ENCODE results near the gene DOHH.

DOHH gene

DNA sequence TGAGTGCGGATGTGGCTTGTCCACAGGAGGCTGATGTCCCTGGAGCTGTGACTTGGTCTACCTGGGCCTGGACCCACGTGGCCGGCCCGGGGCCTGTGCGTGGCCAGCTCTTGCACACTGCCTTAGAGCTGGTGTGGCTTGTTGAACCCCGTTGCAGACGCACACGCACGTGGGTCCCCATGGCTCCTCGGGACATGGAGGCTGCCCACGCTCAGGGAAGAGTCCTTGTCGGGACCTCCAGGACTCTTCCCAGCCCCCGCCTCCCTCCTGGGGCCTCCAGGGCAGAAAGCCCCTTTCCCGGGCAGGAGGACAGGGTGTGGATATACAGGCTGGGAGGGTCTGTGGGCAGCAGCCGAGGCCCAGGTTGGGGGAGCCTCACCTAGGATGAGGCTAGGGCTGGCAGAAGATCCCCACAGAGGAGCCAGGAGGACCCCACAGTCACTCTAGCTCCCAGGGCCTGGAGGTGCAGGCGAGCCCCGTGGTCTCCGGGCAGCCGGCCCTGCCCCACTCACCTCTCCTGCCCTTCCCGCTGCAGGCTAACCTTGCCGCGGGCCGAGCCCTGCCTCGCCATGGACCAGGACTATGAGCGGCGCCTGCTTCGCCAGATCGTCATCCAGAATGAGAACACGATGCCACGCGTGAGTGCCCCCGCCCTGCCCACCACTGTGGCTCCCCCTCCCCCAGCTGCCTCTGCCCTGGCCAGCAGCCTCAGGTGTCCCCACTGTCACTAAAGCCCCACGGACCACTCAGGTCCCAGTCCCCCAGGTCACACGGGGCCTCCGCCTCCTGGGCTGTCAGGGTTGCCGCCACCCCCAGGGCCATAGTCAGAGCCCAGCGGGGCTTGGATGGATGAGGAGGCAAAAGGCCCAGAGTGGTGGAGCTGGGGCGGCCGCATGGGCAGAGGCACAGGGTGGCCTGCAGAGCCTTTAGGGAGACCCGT lies 22.2 kb upstream of the DOHH start:
- DNase-seq (ENCODE audit: low read depth, low spot score) = no peak
- no peak overlapping the region for H3K4me3 ChIP-seq (ENCODE audit: insufficient read length, low read depth)
- no peaks in the 10 kb centered on the region for H3K27me3 ChIP-seq (ENCODE audit: insufficient read depth, insufficient read length)
- no peak overlapping the region for H3K9ac ChIP-seq (ENCODE audit: insufficient read length, low read depth)
- H3K9me3 ChIP-seq (ENCODE audit: insufficient read depth, low read length) = no peaks in the 10 kb centered on the region
- H3K4me1 ChIP-seq (ENCODE audit: insufficient read depth, insufficient read length) = peaks cover 27% of the 10 kb centered on the region
- peaks cover 82% of the 10 kb centered on the region for H3K36me3 ChIP-seq (ENCODE audit: insufficient read depth, insufficient read length, low read length)
- TF ChIP-seq SUZ12 (IDR thresholded peaks at IDR 0.05; ENCODE audit: extremely low read depth, insufficient read depth, insufficient read length) (no peak), ZNF274 (IDR thresholded peaks at IDR 0.05; ENCODE audit: low read depth, low read length) (no peak), YY1 (IDR thresholded peaks at IDR 0.05; ENCODE audit: insufficient read depth, insufficient read length) (no peak)

DNA sequence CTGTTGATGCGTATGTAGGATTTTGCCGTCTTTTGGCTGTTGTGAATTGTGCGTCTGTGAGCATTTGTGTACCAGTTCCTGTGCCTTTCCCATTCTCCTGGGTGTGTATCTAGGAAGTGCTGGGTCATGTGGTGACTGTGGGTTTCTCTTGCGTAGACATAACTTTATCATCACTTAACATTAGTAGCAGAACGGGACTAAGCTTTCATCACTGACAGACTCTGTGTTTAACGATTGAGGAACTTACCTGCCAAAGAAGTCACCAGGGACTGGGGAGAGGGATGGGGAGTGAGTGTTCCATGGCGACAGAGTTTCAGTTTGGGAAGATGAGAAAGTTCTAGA lies 20.6 kb upstream of the DOHH start:
- Histone ChIP-seq H3K9ac (ENCODE audit: insufficient read length, low read depth) (peak overlapping the region; percentile 12), H3K9me3 (ENCODE audit: insufficient read depth, low read length) (no peaks in the 10 kb centered on the region), H3K4me3 (ENCODE audit: insufficient read length, low read depth) (no peak overlapping the region), H3K27me3 (ENCODE audit: insufficient read depth, insufficient read length) (no peaks in the 10 kb centered on the region), H3K4me1 (ENCODE audit: insufficient read depth, insufficient read length) (peaks cover 38% of the 10 kb centered on the region), H3K36me3 (ENCODE audit: insufficient read depth, insufficient read length, low read length) (peaks cover 77% of the 10 kb centered on the region)
- TF ChIP-seq YY1 (IDR thresholded peaks at IDR 0.05; ENCODE audit: insufficient read depth, insufficient read length) = no peak
- no peak for TF ChIP-seq ZNF274 (IDR thresholded peaks at IDR 0.05; ENCODE audit: low read depth, low read length)
- no peak for TF ChIP-seq SUZ12 (IDR thresholded peaks at IDR 0.05; ENCODE audit: extremely low read depth, insufficient read depth, insufficient read length)
- no peak for DNase-seq (ENCODE audit: low read depth, low spot score)

DNA sequence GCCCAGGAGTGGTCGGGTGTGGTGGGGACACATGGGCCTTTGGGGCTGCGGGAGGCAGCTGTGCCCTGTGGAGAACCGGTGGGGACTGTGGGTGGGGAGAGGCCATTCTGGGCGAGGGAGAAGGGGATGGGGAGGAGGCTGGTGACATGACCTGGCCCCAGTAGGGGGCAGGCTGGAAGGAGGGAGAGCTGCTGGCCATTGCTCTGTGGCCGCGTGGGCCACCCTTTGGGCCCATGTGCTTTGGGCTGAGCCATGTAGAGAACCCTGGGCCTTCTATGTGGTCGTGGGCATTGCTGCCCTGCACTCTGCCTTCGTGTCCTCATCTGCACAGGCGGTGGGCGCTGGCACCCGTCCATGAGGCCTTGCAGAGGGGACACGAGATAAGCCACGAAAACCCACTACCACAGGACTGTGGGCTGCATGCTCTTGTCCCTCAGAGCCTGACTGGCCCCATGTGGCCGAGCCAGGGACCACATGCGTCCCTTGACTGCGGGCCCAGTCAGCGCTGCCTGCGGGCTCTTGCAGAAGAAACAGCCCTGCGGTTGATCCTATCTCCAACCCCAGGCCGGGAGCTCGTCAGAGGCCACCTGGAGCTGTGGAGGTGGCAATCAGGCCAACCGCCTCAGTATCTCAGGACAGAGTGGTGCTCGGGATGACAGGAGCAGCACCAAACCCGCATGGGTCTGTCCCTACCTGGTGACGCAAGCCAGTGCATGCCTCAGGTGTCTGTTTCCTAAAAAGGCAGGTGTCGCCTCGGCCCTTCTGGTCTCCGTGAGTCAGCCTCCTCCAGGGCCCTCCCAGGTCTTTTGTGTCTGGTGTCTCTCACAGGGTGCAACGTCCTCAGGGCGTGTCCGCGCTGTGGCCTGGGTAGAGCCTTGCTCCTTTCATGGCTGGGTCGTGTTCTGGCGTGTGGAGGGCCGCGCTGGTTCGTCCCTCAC lies 20.0 kb upstream of the DOHH start:
- no peak overlapping the region for H3K4me3 ChIP-seq (ENCODE audit: insufficient read length, low read depth)
- DNase-seq (ENCODE audit: low read depth, low spot score) = no peak
- H3K4me1 ChIP-seq (ENCODE audit: insufficient read depth, insufficient read length) = peaks cover 39% of the 10 kb centered on the region
- no peaks in the 10 kb centered on the region for H3K9me3 ChIP-seq (ENCODE audit: insufficient read depth, low read length)
- TF ChIP-seq YY1 (IDR thresholded peaks at IDR 0.05; ENCODE audit: insufficient read depth, insufficient read length) (no peak), SUZ12 (IDR thresholded peaks at IDR 0.05; ENCODE audit: extremely low read depth, insufficient read depth, insufficient read length) (no peak), ZNF274 (IDR thresholded peaks at IDR 0.05; ENCODE audit: low read depth, low read length) (no peak)
- H3K27me3 ChIP-seq (ENCODE audit: insufficient read depth, insufficient read length) = no peaks in the 10 kb centered on the region
- peak overlapping the region; percentile 12 for H3K9ac ChIP-seq (ENCODE audit: insufficient read length, low read depth)
- H3K36me3 ChIP-seq (ENCODE audit: insufficient read depth, insufficient read length, low read length) = peaks cover 76% of the 10 kb centered on the region

- Histone ChIP-seq H3K9ac (ENCODE audit: insufficient read length, low read depth) (peak overlapping the region; percentile 57), H3K9me3 (ENCODE audit: insufficient read depth, low read length) (no peaks in the 10 kb centered on the region), H3K36me3 (ENCODE audit: insufficient read depth, insufficient read length, low read length) (peaks cover 75% of the 10 kb centered on the region), H3K27me3 (ENCODE audit: insufficient read depth, insufficient read length) (no peaks in the 10 kb centered on the region), H3K4me1 (ENCODE audit: insufficient read depth, insufficient read length) (peaks cover 45% of the 10 kb centered on the region), H3K4me3 (ENCODE audit: insufficient read length, low read depth) (no peak overlapping the region)
- DNase-seq (ENCODE audit: low read depth, low spot score) = no peak
- TF ChIP-seq YY1 (IDR thresholded peaks at IDR 0.05; ENCODE audit: insufficient read depth, insufficient read length) = no peak
- no peak for TF ChIP-seq ZNF274 (IDR thresholded peaks at IDR 0.05; ENCODE audit: low read depth, low read length)
- TF ChIP-seq SUZ12 (IDR thresholded peaks at IDR 0.05; ENCODE audit: extremely low read depth, insufficient read depth, insufficient read length) = no peak
Measured at GRCh38 chr19:3519126-3519525, 18.7 kb upstream of the DOHH start.

DNA sequence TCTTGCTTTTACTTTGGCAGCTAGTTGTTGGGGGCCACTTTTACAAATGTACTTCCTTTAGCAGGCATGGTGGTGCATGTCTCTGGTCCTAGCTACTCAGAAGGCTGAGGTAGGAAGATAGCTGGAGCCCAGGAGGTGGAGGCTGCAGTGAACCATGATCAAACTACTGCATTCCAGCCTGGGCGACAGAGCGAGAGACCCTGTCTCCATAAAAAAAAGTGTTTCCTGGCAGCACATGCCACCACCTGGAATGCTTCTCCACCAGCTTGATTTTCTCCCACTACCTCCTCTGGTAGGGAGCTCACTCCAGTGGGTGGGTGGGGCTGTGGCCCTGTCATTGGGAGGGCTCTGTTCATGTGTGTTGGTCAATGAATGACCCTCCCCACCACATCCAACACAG lies 18.2 kb upstream of the DOHH start:
- Histone ChIP-seq H3K9me3 (ENCODE audit: insufficient read depth, low read length) (no peaks in the 10 kb centered on the region), H3K36me3 (ENCODE audit: insufficient read depth, insufficient read length, low read length) (peaks cover 75% of the 10 kb centered on the region), H3K27me3 (ENCODE audit: insufficient read depth, insufficient read length) (no peaks in the 10 kb centered on the region), H3K9ac (ENCODE audit: insufficient read length, low read depth) (peak overlapping the region; percentile 57), H3K4me1 (ENCODE audit: insufficient read depth, insufficient read length) (peaks cover 45% of the 10 kb centered on the region), H3K4me3 (ENCODE audit: insufficient read length, low read depth) (no peak overlapping the region)
- no peak for TF ChIP-seq YY1 (IDR thresholded peaks at IDR 0.05; ENCODE audit: insufficient read depth, insufficient read length)
- TF ChIP-seq SUZ12 (IDR thresholded peaks at IDR 0.05; ENCODE audit: extremely low read depth, insufficient read depth, insufficient read length) = no peak
- no peak for TF ChIP-seq ZNF274 (IDR thresholded peaks at IDR 0.05; ENCODE audit: low read depth, low read length)
- no peak for DNase-seq (ENCODE audit: low read depth, low spot score)

- TF ChIP-seq ZNF274 (IDR thresholded peaks at IDR 0.05; ENCODE audit: low read depth, low read length) (no peak), YY1 (IDR thresholded peaks at IDR 0.05; ENCODE audit: insufficient read depth, insufficient read length) (no peak), SUZ12 (IDR thresholded peaks at IDR 0.05; ENCODE audit: extremely low read depth, insufficient read depth, insufficient read length) (no peak)
- H3K4me1 ChIP-seq (ENCODE audit: insufficient read depth, insufficient read length) = peaks cover 48% of the 10 kb centered on the region
- no peaks in the 10 kb centered on the region for H3K27me3 ChIP-seq (ENCODE audit: insufficient read depth, insufficient read length)
- peak; percentile 38 for DNase-seq (ENCODE audit: low read depth, low spot score)
- peak overlapping the region; percentile 57 for H3K9ac ChIP-seq (ENCODE audit: insufficient read length, low read depth)
- H3K4me3 ChIP-seq (ENCODE audit: insufficient read length, low read depth) = no peak overlapping the region
- peaks cover 75% of the 10 kb centered on the region for H3K36me3 ChIP-seq (ENCODE audit: insufficient read depth, insufficient read length, low read length)
- no peaks in the 10 kb centered on the region for H3K9me3 ChIP-seq (ENCODE audit: insufficient read depth, low read length)
Measured at GRCh38 chr19:3518255-3518654, 17.8 kb upstream of the DOHH start.

GRCh38 chr19:3517638-3518037 lies 17.2 kb upstream of the DOHH start:
- no peaks in the 10 kb centered on the region for H3K9me3 ChIP-seq (ENCODE audit: insufficient read depth, low read length)
- TF ChIP-seq SUZ12 (IDR thresholded peaks at IDR 0.05; ENCODE audit: extremely low read depth, insufficient read depth, insufficient read length) (no peak), YY1 (IDR thresholded peaks at IDR 0.05; ENCODE audit: insufficient read depth, insufficient read length) (no peak), ZNF274 (IDR thresholded peaks at IDR 0.05; ENCODE audit: low read depth, low read length) (no peak)
- peaks cover 51% of the 10 kb centered on the region for H3K4me1 ChIP-seq (ENCODE audit: insufficient read depth, insufficient read length)
- no peaks in the 10 kb centered on the region for H3K27me3 ChIP-seq (ENCODE audit: insufficient read depth, insufficient read length)
- peaks cover 75% of the 10 kb centered on the region for H3K36me3 ChIP-seq (ENCODE audit: insufficient read depth, insufficient read length, low read length)
- no peak overlapping the region for H3K4me3 ChIP-seq (ENCODE audit: insufficient read length, low read depth)
- no peak overlapping the region for H3K9ac ChIP-seq (ENCODE audit: insufficient read length, low read depth)
- DNase-seq (ENCODE audit: low read depth, low spot score) = no peak
